GM18517 (cell line): ENCODE measurements around the gene ARHGEF16.

Source experiments
- ATAC-seq: cut with Tn5 transposase; IDR thresholded peaks from one replicate; pipeline ENCODE4 v1.9.1; 2021; ENCODE audit warnings: mild to moderate bottlenecking, moderate library complexity; ENCODE audit not compliant: unreplicated experiment

ARHGEF16 gene

GRCh38 chr1:3453891-3454810 lies at the start of gene ARHGEF16:
Gene ARHGEF16 (plus strand): TSS chr1:3454665. CDS start chr1:3463085, 8,420 bp downstream.
- no peak for ATAC-seq

- no peak for ATAC-seq
Measured at GRCh38 chr1:3404801-3405200, 49.7 kb upstream of the ARHGEF16 start.

- ATAC-seq: no peak
Measured at GRCh38 chr1:3405491-3405890, 49.0 kb upstream of the ARHGEF16 start.

- ATAC-seq: no peak
Measured at GRCh38 chr1:3405974-3406867, 48.2 kb upstream of the ARHGEF16 start.

- ATAC-seq: no peak
Measured at GRCh38 chr1:3407021-3407420, 47.4 kb upstream of the ARHGEF16 start.

GRCh38 chr1:3408751-3409266 lies 45.7 kb upstream of the ARHGEF16 start:
- no peak for ATAC-seq

GRCh38 chr1:3409366-3410141 lies 44.9 kb upstream of the ARHGEF16 start:
- ATAC-seq: no peak

GRCh38 chr1:3410142-3410925 lies 44.1 kb upstream of the ARHGEF16 start:
- ATAC-seq: no peak

GRCh38 chr1:3411806-3412205 lies 42.7 kb upstream of the ARHGEF16 start:
- no peak for ATAC-seq

GRCh38 chr1:3412376-3412775 lies 42.1 kb upstream of the ARHGEF16 start:
- no peak for ATAC-seq

GRCh38 chr1:3413975-3414710 lies 40.3 kb upstream of the ARHGEF16 start:
- ATAC-seq: no peak

GRCh38 chr1:3415260-3416090 lies 39.0 kb upstream of the ARHGEF16 start:
- ATAC-seq: no peak

- no peak for ATAC-seq
Measured at GRCh38 chr1:3417082-3417739, 37.3 kb upstream of the ARHGEF16 start.

- ATAC-seq: no peak
Measured at GRCh38 chr1:3417934-3418333, 36.5 kb upstream of the ARHGEF16 start.

- no peak for ATAC-seq
Measured at GRCh38 chr1:3418600-3418999, 35.9 kb upstream of the ARHGEF16 start.

GRCh38 chr1:3419415-3420204 lies 34.9 kb upstream of the ARHGEF16 start:
- no peak for ATAC-seq
